Hepatocyte (in vitro differentiated cells): ENCODE measurements around the gene SLX4. TPM values are rescaled to one million over a fixed set of nuclear protein-coding genes. Genes with fewer than 3 reads are reported as not detected.

Source experiments
- DNase-seq: peaks from one replicate; pipeline ENCODE4 v3.0.0-alpha.2; 2016; ENCODE audit warnings: low spot score
- H2AFZ ChIP-seq: fragments of 200-600 bp; sonication (generic); 2 replicates; pipeline ENCODE4 v1.6.0; 2016; ENCODE audit warnings: antibody characterized with exemption, mild to moderate bottlenecking
- H3K27ac ChIP-seq: fragments of 200-600 bp; sonication (generic); 2 replicates; pipeline ENCODE4 v1.5.1; 2016; ENCODE audit warnings: mild to moderate bottlenecking
- H3K27me3 ChIP-seq: fragments of 200-600 bp; sonication (generic); 2 replicates; pipeline ENCODE4 v1.6.1; 2016
- H3K36me3 ChIP-seq: fragments of 200-600 bp; sonication (generic); replicated peaks from 2 replicates; pipeline ENCODE4 v1.5.1; 2016; ENCODE audit warnings: low read depth; ENCODE audit not compliant: insufficient read depth
- H3K4me1 ChIP-seq: fragments of 200-600 bp; sonication (generic); 2 replicates; pipeline ENCODE4 v1.5.1; 2016; ENCODE audit warnings: mild to moderate bottlenecking, moderate library complexity; ENCODE audit not compliant: insufficient read depth
- H3K4me2 ChIP-seq: fragments of 200-600 bp; sonication (generic); 2 replicates; pipeline ENCODE4 v1.6.0; 2016
- H3K4me3 ChIP-seq: fragments of 200-600 bp; sonication (generic); 2 replicates; pipeline ENCODE4 v1.5.1; 2016; ENCODE audit warnings: mild to moderate bottlenecking
- H3K79me2 ChIP-seq: fragments of 200-600 bp; sonication (generic); 2 replicates; pipeline ENCODE4 v1.6.0; 2017; ENCODE audit warnings: mild to moderate bottlenecking
- H3K9me2 ChIP-seq: fragments of 200-600 bp; sonication (generic); replicated peaks from 2 replicates; pipeline ENCODE4 v1.6.0; 2017; ENCODE audit warnings: mild to moderate bottlenecking; ENCODE audit not compliant: insufficient read depth
- H3K9me3 ChIP-seq: fragments of 200-600 bp; sonication (generic); 2 replicates; pipeline ENCODE4 v1.5.1; 2016; ENCODE audit warnings: low read depth, mild to moderate bottlenecking
- H4K20me1 ChIP-seq: fragments of 200-600 bp; sonication (generic); 2 replicates; pipeline ENCODE4 v1.6.0; 2016; ENCODE audit warnings: mild to moderate bottlenecking; ENCODE audit not compliant: insufficient read depth, poor library complexity, severe bottlenecking
- EZH2 ChIP-seq: fragments of 200-600 bp; sonication (generic); IDR thresholded peaks from 2 replicates; pipeline ENCODE4 v1.6.1; 2016; ENCODE audit warnings: antibody characterized with exemption, mild to moderate bottlenecking, borderline replicate concordance
- EZH2phosphoT487 ChIP-seq: fragments of 200-600 bp; sonication (generic); IDR thresholded peaks from one replicate; pipeline ENCODE4 v1.6.1; 2018; ENCODE audit warnings: antibody characterized with exemption, mild to moderate bottlenecking, low read depth, moderate library complexity; ENCODE audit not compliant: unreplicated experiment, severe bottlenecking
- WGBS: methylation state at CpG from one replicate; pipeline ENCODE4 v1.1.6; 2016; ENCODE audit warnings: low lambda C conversion rate; ENCODE audit errors: missing lambda C conversion rate; 5-methylcytosine and 5-hydroxymethylcytosine counted together
- polyA plus RNA-seq: library from polyadenylated mRNA; unstranded; fragments of >200 nt; fragmentation: Nextera tagmentation; extraction: Ambion mirVana; gene quantifications from 2 replicates; pipeline ENCODE4 v1.2.1, GENCODE V29; 2016
- total RNA-seq: library from RNA; depleted of rRNA; stranded (reverse); fragments of >200 nt; gene quantifications from 2 replicates; pipeline ENCODE4 v1.2.3, GENCODE V29; 2014
- TF ChIP-seq, protein P1 (sequence below): fragments of 200-600 bp; sonication (generic); IDR thresholded peaks from 2 replicates; pipeline ENCODE4 v1.5.1; 2016; ENCODE audit warnings: antibody characterized with exemption, mild to moderate bottlenecking; ENCODE audit not compliant: poor library complexity

The SLX4 gene
- total and polyA plus RNA-seq, 2 experiments from 2014 or later, result 1.9 to 4.6 TPM

DNA sequence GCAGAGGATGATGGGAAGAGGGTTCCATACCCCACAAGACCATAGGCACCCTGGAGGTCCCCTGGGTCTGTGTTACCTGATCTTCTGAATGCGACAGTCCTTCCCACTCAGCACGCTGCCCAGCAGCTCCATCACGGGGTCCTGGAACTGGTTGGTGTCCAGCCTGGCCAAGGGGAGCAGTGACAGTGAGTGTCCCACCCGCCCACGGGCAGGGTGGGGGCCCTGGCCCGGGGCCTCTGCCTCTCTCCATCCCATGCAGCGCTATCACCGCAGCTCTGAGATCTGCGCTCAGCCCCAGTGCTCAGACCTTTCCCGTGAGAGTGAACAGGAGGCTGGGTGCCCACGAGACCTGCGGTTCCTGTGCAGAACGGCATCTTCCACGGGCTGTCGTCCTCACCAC is 49.8 kb downstream of the SLX4 start:
- Histone ChIP-seq H4K20me1 (no peaks in the 10 kb centered on the region), H3K36me3 (no peaks in the 10 kb centered on the region), H3K27me3 (no peaks in the 10 kb centered on the region), H3K4me2 (no peak overlapping the region), H3K9me3 (no peaks in the 10 kb centered on the region), H3K27ac (no peak overlapping the region), H3K79me2 (no peaks in the 10 kb centered on the region), H2AFZ (no peak overlapping the region), H3K4me1 (no peaks in the 10 kb centered on the region), H3K9me2 (no peaks in the 10 kb centered on the region), H3K4me3 (no peak overlapping the region)
- no peak for TF ChIP-seq EZH2phosphoT487
- TF ChIP-seq, protein P1, sequence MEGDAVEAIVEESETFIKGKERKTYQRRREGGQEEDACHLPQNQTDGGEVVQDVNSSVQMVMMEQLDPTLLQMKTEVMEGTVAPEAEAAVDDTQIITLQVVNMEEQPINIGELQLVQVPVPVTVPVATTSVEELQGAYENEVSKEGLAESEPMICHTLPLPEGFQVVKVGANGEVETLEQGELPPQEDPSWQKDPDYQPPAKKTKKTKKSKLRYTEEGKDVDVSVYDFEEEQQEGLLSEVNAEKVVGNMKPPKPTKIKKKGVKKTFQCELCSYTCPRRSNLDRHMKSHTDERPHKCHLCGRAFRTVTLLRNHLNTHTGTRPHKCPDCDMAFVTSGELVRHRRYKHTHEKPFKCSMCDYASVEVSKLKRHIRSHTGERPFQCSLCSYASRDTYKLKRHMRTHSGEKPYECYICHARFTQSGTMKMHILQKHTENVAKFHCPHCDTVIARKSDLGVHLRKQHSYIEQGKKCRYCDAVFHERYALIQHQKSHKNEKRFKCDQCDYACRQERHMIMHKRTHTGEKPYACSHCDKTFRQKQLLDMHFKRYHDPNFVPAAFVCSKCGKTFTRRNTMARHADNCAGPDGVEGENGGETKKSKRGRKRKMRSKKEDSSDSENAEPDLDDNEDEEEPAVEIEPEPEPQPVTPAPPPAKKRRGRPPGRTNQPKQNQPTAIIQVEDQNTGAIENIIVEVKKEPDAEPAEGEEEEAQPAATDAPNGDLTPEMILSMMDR, result no peak
- TF ChIP-seq EZH2, result no peak
- no peak for DNase-seq
- 95% methylated on average over 14 of the region's 15 CpGs for WGBS

DNA sequence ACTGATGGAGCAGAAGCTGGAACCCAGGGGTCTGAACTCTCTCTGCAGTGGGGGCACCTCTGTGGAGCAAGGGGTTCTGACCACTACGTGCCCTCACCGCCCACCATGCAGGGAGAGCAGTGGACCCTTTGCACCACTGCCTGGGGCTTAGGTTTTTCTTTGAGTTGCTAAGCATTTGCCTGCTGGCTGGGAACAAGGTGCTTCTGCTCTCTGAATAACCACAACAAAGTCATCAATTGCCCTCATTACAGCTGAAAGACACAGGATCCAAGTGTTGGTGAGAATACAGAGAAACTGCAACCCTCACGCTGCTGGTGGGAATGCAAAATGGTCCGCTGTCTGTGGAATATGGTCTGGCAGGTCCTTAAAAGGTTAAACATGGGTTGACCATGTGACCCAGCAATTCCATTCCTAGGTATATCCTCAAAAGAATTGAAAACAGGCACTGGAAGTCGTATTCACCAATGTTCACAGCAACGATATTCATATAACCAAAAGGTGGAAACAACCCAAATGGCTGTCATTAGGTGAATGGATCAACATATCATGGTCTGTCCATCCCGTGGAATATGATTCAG is 57.0 kb downstream of the SLX4 start:
- Histone ChIP-seq H3K36me3 (no peaks in the 10 kb centered on the region), H4K20me1 (no peaks in the 10 kb centered on the region), H2AFZ (no peak overlapping the region), H3K9me2 (no peaks in the 10 kb centered on the region), H3K4me3 (no peak overlapping the region), H3K27me3 (no peaks in the 10 kb centered on the region), H3K27ac (no peak overlapping the region), H3K4me2 (no peak overlapping the region), H3K4me1 (no peaks in the 10 kb centered on the region), H3K79me2 (no peaks in the 10 kb centered on the region), H3K9me3 (no peaks in the 10 kb centered on the region)
- no peak for DNase-seq
- TF ChIP-seq EZH2phosphoT487 (no peak), EZH2 (no peak)
- TF ChIP-seq, protein P1, result no peak
- 77% methylated on average over 7 of the region's 7 CpGs for WGBS

DNA sequence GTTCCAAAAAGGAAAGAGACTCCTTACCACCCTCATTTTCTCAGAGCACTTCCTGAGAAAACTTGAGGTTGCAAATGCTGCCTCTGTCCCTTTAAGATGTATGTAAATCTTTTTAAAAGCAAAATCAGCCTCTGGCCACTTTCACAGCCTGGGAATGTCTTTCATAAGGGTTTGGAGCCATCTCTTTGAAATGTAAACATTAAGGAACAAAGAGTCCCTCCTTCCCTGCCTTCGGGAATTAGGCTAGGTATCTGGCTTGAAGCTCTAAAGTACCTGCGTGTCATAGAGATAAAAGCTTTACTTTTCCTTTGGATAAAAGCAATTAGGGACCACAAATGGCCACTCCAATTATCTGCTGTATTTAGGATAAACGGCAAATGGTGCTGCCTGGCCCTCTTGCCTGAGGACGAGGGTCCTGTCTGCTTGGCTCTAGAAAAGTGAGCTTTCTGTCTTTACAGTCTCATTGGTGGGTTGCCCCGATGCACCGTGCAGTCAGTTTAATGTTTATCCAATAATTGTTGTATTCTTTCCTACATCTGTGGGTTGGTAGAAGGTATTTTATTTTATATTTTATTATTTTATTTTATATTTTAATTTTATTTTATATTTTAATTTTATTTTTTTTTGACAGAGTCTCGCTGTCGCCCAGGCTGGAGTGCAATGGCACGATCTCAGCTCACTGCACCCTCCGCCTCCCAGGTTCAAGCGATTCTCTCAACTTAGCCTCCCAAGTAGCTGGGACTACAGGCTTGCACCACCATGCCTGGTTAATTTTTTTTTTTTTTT is 58.1 kb downstream of the SLX4 start:
- H3K79me2 ChIP-seq, result no peaks in the 10 kb centered on the region
- TF ChIP-seq EZH2phosphoT487 (no peak), EZH2 (no peak)
- TF ChIP-seq, protein P1, result no peak
- H3K9me2 ChIP-seq, result no peaks in the 10 kb centered on the region
- DNase-seq, result no peak
- no peaks in the 10 kb centered on the region for H4K20me1 ChIP-seq
- H2AFZ ChIP-seq, result peak overlapping the region; percentile 0
- H3K4me1 ChIP-seq, result no peaks in the 10 kb centered on the region
- H3K9me3 ChIP-seq, result no peaks in the 10 kb centered on the region
- WGBS, result 42% methylated on average over 11 of the region's 11 CpGs
- no peak overlapping the region for H3K4me3 ChIP-seq
- no peaks in the 10 kb centered on the region for H3K27me3 ChIP-seq
- peak overlapping the region; percentile 10 for H3K4me2 ChIP-seq
- H3K36me3 ChIP-seq, result no peaks in the 10 kb centered on the region
- H3K27ac ChIP-seq, result no peak overlapping the region
